NCI-H345 treated with DMSO at 0.1 percent for 48 hours (cell line): ENCODE data around the gene RAPGEF2.

Source experiments
- DNase-seq: peaks from one replicate; lab custom pipeline; 2025; ENCODE audit not compliant: unreplicated experiment; lab: John Stamatoyannopoulos, UW

The RAPGEF2 gene

DNA sequence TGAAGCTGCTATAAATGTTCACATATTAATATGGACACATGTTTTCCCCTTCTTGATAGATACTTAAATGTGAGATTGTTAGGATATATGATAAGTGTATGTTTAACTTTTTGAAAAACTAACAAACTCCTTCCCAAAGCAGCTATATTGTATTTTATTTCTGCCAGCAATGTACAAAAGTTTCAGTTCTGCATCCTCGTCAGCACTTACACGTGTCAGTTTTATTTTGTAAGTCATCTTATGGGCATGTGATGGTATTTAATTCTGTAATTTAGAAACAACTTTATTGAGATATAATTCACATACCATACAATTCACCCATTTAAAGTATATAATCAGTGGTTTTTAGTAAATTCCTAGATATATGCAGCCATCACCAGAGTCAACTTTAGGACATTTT lies 31.6 kb downstream of the RAPGEF2 start:
- no peak for DNase-seq

DNA sequence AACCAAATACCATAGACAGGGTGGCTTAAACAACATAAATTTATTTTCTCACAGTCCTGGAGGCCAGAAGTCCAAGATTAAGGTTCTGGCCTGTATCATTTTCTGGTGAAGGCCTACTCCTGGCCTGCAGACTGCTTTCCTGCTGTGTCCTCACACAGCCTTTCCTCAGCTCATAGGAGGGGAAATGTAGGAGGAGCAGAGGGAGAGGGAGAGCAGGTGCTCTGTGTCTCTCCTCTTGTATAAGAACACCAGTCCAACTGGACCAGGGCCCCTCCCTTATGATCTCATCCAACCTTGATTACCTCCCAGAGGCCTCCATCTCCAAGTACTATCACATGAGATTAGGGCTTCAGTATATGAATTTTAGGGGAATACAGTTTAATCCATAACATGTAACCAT lies 34.3 kb downstream of the RAPGEF2 start:
- DNase-seq, result no peak

DNA sequence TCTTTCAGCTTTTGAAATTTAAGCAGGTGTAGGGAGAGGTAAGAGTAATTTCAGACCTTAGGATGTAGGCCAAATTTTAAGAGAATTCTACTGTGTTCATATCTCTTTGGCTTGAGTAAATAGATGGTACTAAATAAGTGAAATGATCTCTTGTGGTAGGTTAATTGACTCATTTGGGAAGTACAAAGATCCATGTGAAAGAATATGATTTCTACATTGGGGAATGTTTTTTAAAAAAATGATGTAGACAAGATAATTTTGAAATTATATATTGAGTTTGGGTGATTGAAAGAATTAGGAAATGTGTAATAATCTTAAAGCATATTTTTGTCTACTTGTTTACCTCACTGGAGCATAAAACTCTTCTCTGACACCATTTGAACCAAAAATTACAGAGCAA lies 35.6 kb downstream of the RAPGEF2 start:
- DNase-seq, result no peak

DNA sequence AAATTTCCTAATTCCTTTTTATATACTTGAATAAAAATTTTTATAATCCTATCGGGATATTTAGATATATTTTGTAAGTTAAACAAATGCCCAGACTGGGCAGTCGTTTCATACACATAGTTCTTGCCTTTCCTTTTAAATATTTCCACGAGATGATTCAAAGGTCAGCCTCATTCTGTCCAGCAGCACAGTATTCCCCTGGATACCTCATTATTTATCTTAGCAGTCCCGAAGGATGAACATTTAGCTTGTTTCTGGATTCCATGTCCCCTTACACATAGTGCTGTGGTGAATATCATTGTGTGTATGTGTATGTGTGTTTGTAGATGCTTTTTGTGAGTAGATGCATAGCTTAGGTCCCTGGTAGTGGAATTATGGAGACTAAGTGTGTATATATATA lies 38.3 kb downstream of the RAPGEF2 start:
- no peak for DNase-seq

DNA sequence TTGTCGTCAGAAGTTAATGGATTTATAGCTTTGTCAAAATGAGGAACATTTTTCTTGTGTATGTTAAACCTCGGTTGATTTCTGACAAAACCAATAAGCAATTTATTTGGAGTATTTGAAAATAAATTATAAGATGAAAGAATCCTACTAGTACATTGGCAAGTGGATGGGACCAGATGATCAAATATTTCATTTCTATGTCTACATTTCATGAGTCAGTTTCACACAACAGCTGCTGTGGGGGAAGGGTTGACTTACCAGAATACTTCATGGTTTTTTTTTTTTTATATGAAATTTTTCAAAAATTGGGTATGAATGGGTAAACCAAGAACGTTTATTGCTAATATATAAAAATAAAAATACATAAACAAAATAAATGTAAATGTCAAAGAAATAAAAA lies 39.4 kb downstream of the RAPGEF2 start:
- DNase-seq, result no peak

DNA sequence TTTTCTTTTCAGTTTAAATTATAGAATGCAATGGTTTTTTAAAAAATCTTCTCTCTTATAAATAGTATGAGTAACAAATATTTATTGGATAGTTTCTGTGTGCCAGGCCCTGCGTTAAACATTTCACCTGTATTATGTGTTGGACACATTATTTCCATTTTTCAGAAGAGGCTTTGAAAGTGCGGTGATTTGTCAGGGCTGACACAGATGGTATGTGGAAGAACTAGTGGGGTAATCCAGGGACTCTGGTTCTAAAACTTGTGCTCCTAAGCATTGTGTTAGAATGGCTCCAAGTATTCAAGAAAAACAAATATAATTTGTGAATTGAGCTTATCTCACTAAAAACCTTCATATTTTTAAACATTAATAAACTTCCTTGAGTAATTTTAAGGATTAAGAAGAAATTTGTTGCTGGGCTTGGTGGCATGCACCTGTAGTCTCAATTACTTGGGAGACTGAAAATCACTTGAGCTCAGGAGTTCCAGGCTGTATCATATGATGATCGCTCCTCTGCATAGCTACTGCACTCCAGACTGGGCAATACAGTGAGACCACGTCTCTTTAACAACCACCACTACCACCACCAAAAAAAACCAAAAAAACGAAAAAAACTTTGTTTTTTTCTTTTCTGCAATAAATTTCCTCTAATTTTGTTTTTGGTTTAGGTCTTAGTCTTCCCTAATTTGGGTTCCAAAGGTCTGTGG lies 40.0 kb downstream of the RAPGEF2 start:
- no peak for DNase-seq

DNA sequence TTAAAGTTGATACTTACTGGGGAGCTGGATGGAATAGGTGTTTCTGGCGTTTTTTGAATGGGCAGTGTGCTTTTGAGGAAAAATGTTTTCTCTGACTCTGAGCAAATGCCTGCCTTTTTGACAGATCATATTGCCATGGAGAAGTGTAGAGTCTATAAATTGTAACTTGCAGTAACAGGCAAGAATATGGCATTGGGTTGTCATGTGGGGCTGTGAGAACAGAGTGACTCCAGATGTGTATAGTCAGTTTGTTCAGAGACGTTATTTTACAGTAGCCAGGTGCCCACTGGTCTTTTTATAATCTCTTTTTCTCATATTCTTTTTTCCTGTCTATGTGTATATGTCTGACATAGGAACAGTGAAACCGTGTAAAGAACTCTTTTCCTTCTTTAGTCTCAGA lies 40.8 kb downstream of the RAPGEF2 start:
- DNase-seq, result no peak

DNA sequence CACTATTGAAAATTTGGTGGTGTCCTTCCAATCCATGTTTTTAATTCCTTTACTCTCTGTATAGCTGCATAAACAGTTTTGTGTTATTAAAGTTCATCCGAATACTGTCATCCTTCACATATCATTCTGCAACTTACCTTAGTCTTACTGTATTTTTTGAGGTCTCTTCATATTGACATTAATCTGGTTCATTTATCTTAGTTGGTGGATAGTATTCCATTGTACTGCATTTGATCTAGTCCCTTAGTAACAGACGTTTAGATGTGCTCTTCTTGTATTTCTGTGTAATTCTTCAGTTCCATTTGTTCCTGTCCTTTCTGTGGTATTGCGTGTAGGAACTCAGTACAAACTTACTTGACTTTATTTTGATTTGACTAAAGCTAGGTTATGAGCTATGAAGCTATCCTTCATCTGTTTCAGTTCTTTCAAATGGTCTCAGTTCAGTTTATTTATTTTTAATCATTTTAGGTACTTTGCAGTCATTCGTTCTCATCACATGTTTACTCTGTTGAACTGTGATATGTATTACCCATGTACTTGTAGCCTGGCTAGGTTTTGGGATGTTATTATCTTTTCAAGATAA lies 41.3 kb downstream of the RAPGEF2 start:
- DNase-seq, result no peak

DNA sequence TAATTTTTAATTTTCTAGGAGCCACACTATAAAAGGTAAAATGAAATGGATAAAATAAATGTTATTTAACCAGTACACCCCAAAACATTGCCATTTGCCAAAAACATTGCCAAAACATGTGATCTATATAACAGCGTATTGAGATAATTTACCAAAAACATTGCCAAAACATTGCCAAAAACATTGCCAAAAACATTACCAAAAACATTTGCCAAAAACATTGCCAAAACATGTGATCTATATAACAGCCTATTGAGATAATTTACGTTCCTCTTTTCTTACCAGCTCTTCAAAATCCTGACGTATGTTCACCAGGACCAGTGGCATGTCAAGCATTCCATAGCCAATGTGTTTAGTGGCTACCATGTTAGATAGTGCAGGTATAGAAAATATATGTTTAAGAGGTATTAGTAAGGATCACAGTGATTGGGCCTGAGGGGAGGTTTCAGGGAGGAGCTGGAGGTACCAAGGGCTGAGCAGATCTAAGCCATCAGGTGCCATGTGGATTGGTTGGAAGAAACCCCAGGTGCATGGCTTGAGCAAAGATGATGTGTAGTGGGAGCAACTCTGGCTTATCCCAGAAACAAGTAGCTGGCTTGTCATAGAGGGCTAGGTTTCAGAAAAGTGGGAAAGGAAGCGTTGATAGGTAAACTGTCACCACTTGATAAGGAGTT lies 42.6 kb downstream of the RAPGEF2 start:
- DNase-seq, result no peak

DNA sequence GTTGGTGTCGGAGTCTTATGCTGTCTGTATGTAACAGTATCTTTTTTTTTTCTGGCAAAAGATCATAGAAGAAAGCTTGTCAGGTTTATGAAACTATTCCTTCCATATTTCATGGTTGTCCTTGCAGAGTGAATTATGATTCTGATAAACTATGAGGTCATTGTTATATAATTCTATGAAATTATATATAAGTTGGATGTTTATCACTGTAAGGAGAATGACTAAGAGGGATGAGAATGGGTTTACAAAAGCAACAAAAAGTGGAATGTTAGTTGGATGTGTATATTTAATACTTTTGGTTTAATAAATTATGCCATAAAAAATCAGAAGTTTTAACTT lies 43.1 kb downstream of the RAPGEF2 start:
- DNase-seq, result no peak

DNA sequence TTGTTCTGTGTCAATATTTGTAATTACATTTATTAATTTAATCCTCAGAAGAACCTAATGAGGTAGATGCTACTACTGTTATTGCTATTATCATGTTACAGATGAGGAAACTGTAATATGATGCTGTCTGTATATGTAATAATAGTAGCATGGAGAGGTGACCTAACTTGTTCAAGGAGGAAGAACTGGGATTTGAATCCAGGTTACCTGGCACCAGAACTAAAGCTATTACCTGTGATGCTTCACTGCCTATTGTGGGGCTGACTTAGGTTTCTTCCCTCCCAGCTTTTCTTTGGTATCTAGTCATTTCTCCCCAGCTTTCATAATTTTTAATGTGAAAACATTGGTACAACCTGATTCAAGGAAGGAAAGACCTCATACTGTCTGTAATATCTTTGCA lies 43.6 kb downstream of the RAPGEF2 start:
- DNase-seq, result no peak

DNA sequence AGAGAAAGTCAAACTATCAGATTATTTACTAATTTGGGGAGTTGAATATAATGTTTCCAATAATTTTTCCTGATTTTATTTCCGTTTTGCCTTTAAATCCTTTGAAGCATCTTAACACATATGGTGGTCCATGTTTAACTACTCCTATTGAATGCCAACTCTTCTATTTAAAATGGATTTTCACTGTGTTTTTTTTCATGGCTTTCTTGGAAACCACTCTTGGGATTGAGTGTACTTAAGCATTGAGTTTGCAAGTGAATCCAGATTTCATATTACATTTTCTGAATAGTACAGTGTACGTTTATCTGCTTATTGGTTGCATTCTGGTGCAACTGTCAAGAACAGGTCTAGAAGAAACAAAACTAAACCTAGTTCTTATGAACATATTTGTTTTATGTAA lies 45.6 kb downstream of the RAPGEF2 start:
- no peak for DNase-seq

DNA sequence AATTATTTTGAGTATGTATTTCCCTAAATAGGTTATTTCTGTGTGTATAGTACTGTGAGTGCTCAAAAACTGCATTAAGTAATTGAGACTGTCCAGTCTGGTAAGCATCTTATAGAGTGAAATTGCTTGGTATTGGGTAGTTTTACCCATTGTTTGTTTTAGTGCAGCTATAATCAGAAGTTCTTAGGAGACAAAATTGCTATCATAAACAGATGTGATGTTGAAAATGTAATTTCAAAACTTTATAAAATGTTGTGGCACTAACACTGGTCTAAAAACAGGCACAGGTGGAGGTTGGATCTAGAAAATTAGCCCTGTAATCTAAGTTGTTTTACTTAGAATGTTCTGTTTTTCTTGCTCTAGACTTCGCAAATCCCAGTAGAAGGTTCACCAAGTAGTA lies 46.8 kb downstream of the RAPGEF2 start:
- no peak for DNase-seq

DNA sequence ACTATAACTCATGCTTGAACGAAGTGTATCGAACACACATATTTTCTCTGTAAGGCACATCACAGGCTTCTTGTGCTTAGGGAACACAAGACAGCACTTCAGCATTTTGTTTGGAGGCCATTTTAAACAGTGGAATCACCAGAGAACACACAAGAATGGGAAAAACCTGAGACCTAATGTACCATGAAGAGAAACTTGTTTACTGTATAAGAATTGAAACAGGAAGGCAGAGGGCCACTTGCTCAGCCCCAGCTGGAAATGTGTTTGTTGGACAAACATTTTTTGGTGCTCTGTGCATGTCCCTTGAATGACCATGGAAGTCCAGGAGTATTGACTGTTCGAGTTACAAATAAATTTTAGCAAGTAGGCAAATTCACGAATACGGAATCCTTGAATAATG lies 47.5 kb downstream of the RAPGEF2 start:
- no peak for DNase-seq

DNA sequence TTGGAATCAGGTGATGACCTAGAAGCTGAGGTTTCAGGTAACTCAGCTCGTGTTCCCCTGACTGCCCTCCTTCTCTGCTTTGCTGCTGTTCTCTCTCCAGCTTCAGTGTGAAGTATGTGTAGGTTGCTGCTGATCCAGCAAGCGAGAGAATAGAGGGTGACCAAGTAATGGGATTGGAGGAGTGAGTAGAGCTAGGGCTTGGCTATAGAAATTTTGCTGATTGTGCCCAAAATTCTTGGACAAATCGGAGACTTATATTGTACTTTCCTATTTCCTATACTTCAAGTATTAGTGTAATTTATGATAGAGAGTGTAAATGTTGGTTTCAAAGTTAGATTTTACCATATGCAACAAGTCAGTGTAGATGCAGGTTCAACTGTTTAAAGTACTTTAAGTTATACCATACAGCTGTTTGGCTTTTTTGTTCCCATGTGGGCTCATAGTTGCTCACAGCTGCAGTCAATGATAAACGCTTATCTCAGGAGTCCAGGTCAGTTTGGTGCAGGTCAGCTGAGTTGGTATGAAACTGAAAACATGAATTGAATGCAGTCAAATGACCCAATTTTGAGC lies 48.0 kb downstream of the RAPGEF2 start:
- no peak for DNase-seq

DNA sequence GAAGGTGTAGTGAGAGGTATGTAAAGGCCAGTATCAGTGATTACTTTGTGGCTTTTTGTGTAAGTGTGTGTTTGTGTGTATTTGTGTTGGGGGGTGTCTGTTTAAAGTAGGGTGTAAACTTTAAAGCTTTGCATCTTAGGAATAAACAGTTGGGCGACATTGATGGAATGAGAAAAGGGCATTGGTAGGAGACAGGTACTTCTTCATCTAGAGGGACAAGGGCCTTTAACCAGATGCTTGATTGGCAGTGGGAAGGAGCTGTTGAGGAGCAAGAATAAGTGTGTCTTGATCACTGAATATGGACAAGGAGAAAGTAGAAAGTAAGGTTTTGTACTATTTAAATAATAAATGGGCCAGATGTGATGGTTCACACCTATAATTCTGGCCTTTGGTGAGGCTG lies 48.8 kb downstream of the RAPGEF2 start:
- DNase-seq, result no peak

DNA sequence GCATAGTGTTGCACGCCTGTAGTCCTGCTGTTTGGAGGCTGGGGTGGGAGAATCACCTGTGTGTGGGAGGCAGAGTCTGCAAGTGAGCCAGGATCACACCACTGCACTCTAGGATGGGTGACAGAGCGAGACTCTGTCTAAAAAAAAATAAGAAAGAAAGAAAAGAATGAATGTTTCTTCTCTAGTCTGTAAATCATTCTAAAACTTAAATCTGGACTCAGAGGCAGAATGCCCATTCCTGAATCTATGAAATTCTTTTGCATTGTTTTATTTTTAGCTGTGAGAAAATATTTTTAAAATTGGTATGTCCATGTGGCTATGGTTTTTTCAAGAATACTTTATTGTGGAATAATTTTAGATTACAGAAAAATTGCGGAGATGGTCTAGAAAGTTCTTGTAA lies 49.3 kb downstream of the RAPGEF2 start:
- DNase-seq, result no peak

DNA sequence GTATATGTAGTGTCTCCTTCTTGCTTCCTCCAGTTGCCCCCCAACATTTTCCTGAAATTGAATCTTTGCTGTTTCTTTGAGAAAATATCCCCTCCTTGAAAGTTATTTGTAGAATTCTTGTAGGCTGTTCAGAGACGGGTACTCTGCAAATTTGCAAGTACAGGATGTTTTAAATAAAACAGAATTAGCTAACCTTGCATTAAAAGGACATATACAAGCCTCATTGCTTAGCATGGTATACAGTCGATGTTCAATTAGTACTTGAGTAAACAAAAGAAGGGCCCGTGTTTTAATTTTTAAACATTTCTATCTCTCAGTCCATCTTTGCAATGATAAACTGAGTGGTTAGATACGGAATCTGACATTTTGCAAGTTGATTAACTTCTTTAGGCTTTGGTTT lies 50.8 kb downstream of the RAPGEF2 start:
- no peak for DNase-seq

DNA sequence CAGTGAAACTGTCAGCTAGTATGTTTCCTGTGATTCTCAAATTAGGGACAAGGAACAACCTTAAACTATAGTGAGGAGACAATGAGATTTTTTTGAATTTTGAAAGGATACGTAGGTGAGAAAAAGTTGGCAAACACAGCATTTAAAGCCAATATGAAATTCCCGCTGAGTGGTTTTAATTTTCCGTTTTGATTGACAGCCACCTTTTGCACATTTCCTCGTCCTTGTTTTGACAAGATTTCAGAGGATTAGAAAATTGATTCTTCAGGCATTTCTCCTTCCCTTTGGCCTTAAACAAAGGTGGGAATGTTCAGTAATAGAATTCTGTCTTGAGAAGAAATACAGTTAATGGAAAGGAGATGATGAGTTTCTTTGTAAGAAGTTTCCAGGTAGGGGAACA lies 52.2 kb downstream of the RAPGEF2 start:
- DNase-seq, result no peak

DNA sequence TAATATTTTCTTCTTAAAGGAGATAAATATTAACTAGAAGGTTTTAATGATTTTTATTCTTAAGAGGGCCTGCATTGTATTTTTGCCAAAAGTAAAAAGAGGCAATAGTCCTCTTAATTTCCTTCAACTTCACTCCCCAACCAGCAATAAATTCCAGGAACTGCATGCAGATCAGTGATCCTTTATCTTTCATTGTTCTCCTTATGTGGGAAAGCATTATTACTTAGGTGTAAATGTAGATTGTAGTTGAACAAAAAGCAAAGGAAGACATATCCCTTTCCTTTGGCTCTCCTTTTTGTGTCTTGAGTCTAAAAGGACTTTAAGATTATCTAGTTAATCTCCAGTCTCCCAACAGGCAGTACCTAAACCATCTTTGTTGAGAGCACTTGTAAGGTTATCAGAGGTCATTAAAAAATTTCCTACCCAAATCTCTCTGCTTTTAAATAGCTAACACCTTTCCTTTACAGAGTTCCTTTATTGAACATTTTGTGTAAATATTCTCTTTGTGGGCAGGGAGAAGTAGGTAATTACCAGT lies 55.3 kb downstream of the RAPGEF2 start:
- no peak for DNase-seq

DNA sequence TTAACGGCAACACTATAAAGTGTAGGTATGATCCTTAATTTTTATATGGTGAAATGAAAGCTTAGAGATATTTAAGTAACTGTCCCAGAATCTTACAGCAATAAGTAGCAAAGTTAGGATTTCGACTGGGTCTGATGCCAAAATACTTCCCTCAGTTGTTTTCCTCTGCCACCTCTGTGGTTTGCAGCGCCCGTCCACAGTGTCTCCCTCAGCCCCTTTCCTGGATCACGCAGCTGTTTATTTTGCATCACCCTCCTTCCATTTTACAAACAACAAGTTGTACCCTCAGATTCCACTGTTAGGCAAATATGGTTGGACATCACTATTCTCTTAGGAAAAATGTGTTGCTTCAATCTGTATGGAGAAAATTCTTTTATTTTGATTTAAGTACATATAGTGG lies 56.1 kb downstream of the RAPGEF2 start:
- no peak for DNase-seq

DNA sequence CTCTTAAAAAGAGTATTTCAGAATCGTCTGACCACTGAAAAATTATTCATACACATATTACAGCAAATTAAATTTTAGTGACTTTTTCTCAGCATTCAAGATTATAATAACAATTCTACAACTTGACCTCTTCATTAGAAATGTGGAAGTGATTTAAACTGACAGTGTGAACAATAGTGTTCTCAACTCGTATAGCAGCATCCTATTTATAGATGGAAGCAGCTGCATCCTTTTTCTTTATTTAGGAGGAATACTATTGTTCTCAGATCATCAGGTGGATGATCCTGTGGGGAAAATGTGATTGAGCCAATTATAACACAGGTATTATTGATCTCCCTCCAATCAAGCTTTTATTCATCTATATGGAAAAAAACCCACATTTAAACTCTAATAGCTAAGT lies 56.7 kb downstream of the RAPGEF2 start:
- DNase-seq, result no peak
